ENCODE results near the gene SPI1.
"Not testable (repeated sequence)": the region's sequence is repeated elsewhere in the genome, so short reads cannot be mapped to it uniquely, and the experiment has no call there.

SPI1 gene

DNA sequence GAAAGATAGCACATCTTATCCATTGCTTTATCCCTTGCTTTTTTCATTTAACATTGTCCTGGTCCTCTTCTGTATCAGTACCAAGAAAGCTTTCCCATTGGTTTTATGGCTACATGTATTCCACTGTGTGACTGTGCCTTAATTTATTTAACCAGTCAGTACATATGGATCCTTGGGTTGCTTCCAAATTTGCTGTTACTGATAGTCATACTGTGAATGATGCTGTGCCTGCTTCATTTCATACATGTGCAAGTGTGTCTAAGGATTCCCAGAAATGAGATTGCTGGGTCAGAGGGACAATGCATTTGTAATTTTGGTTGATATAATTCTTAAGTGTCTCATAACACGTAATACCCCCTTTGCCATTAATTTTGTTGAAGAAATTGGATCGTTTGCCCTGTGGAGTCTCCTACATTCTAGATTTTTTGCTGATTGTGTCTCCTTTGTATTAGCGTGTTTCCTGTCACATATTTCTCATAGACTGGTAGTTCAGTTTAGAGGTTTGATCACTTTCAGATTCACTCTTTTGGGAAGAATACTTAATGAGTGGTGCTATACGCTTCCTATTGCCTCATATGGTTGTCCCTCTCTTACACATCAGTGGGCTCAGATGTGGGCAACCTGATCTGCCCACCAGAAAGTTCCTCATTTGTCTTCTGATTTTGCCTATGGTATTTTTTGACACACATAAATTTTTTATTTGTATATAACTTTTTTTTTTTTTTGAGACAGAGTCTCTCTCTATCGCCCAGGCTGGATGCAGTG is 61.1 kb downstream of the SPI1 start:
- DNase-seq = no peak

DNA sequence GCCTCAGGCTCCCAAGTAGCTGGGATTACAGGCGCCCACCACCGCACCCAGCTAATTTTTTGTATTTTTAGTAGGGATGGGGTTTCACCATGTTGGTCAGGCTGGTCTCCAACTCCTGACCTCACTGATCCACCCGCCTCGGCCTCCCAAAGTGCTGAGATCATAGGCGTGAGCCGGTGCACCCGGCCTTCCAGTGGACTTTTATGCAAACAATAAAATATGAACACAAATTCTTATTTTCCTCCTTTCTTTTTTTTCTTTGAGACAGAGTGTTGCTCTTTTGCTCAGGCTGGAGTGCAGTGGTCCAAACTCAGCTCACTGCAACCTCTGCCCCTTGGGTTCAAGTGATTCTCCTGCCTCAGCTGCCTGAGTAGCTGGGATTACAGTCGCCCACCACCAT is 61.8 kb downstream of the SPI1 start:
- not testable (repeated sequence) for DNase-seq

DNA sequence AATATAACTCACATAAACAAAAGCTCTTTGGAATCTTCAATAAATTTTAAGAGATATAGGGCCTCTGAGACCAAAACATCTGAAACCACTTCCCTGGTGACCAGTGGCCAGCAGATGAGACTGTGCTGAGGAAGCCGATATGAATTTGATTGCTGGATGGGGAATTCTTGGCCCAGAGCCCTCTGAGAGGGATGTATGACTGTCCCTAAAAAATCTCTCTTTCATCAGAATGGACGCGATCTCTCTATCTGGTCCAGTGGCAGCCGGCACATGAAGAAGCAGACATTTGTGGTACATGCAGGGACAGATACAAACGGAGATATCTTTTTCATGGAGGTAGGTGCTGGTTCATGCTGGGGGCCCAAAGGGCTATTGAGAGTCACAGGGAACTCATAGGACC is 63.4 kb downstream of the SPI1 start:
- no peak for DNase-seq

DNA sequence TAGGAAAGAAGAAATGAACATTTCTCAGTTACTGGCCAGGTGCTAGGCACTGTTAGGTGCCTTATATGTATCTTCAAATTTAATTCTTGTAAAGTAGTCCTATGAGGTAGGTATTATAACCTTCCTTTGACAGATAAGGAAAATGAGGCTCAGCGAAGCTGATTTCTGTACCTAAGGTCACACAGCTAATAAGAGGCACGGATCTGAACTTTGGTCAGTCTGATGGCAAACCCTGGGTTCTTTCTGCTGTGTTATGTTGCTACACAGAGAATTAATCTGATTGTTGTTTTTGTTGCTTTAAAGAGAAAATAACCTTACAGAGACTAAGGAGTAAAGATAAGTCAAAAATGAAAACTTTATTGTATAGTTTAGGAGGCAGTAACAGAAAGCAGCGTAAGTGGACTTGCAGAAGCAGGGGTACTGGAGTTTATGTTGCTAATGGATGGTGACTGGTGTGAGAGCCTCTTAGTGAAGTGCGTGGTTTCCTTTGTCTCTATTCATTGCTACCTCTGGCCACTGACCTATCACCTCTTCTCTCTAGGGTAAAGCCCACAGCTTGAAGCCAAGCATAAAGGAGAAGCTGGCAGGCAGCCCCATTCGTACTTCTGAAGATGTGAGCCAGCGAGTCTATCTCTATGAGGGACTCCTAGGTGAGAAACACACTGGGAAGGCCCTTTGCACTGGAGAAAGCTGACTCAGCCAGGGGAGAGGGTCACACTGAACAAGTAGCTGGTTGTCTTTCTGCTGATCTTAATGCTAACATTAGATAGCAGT is 70.1 kb downstream of the SPI1 start:
- DNase-seq = no peak

DNA sequence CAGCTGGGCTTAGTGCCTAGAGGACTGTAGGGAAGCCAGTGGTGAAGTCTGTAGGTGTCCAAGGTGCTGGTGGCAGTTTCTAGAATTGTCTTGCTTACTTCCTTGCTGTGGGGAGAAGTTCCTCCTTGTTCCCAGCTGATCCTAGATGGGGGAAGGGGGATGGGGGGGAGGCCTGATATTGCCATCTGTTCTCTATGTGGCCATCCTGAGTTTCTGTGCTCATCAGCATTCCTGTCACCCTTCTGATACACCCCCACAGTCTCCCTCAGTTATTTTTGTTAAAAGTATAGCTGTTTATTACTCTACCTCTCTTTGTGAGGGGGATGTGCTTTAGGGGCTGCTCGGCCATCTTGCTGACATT is 71.9 kb downstream of the SPI1 start:
- no peak for DNase-seq

DNA sequence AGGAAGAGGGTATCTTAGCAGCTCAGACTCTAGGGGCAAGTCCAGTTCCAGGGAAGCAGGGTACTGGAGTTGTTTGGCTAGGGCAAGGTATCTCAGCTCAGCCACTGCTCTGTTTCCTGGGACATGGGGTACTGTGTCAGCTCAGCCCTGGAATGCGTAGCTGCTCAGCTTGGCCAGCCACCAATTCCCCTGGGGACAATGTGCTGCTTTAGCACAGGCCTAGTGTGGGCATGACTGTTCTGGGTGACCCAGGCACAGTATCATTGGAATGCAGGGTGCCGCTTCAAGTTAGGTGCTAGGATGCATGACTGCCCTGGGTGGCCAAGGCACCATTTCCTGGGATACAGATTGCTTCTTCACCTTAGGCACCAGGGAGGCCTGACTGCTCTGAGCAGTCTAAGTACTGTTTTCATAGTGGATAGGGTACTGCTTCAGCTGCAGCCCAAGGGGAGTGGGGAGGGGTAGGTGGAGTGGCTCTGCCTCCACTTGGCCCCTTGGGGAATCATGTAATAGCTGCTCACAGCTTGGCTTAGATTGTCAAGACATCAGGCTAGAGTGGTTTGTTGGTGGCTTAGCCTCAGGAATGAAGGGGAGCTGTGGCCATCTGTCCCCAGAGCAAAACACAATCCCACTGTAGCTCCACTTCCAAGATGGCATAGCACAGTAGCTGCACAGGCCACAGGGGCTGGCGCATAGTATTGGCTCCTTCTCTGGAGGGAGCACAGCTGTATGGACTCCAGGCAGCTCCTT is 72.4 kb downstream of the SPI1 start:
- no peak for DNase-seq
